Keratinocyte (primary cell): Measurements from ENCODE around the gene ATXN7L1. TPM values are rescaled to one million over a fixed set of nuclear protein-coding genes. Genes with fewer than 3 reads are reported as not detected.

Source experiments
- DNase-seq: peaks from one replicate; pipeline ENCODE4 v3.0.0-alpha.2; 2011; ENCODE audit warnings: low read depth, missing footprints, low spot score
- FAIRE-seq: peaks from 2 replicates; lab custom pipeline; 2011; peaks lifted over from hg19 to GRCh38; lab: Jason Lieb, UNC
- H2AFZ ChIP-seq: 2 replicates; pipeline ENCODE4 v1.6.0; 2012; ENCODE audit warnings: low read length, control low read depth, inconsistent platforms; ENCODE audit not compliant: control insufficient read depth
- H3K27ac ChIP-seq: 2 replicates; pipeline ENCODE4 v1.5.1; 2011; ENCODE audit warnings: low read length; ENCODE audit not compliant: control insufficient read depth, insufficient read depth
- H3K27me3 ChIP-seq: 3 replicates; pipeline ENCODE4 v1.6.0; 2011; ENCODE audit warnings: low read length; ENCODE audit not compliant: control insufficient read depth, insufficient read depth; ENCODE audit errors: extremely low read depth
- H3K36me3 ChIP-seq, 2 experiments: 2 replicates in 1 of 2; 3 replicates in 1 of 2; pipeline ENCODE4 v1.5.1; 2011; ENCODE audit warnings: low read length in 2 of 2, mild to moderate bottlenecking in 1 of 2; ENCODE audit not compliant: control insufficient read depth in 2 of 2, insufficient read depth in 2 of 2; ENCODE audit errors: extremely low read depth in 1 of 2
- H3K4me1 ChIP-seq: 3 replicates; pipeline ENCODE4 v1.5.1; 2011; ENCODE audit warnings: low read length; ENCODE audit not compliant: control insufficient read depth, insufficient read depth; ENCODE audit errors: extremely low read depth
- H3K4me2 ChIP-seq: 3 replicates; pipeline ENCODE4 v1.6.0; 2011; ENCODE audit warnings: low read depth, low read length; ENCODE audit not compliant: control insufficient read depth, insufficient read depth; ENCODE audit errors: extremely low read depth
- H3K4me3 ChIP-seq, 3 experiments: fragments of 200-600 bp in 1 of 3; sonication (generic) in 1 of 3; 2 replicates in 2 of 3; 3 replicates in 1 of 3; pipeline ENCODE4 v1.5.1; 2011 to 2016; ENCODE audit warnings: low read length in 3 of 3, mild to moderate bottlenecking in 3 of 3, control low read depth in 2 of 3, inconsistent platforms in 1 of 3, low read depth in 1 of 3, mixed read lengths in 1 of 3, mixed run types in 1 of 3, moderate library complexity in 1 of 3; ENCODE audit not compliant: control insufficient read depth in 2 of 3, insufficient read depth in 2 of 3; ENCODE audit errors: extremely low read depth in 1 of 3
- H3K79me2 ChIP-seq: 2 replicates; pipeline ENCODE4 v1.6.0; 2012; ENCODE audit warnings: low read length; ENCODE audit not compliant: control insufficient read depth, insufficient read depth
- H3K9ac ChIP-seq: 3 replicates; pipeline ENCODE4 v1.6.0; 2011; ENCODE audit warnings: low read length; ENCODE audit not compliant: control insufficient read depth, insufficient read depth; ENCODE audit errors: extremely low read depth
- H3K9me1 ChIP-seq: 3 replicates; pipeline ENCODE4 v1.6.0; 2011; ENCODE audit warnings: low read length; ENCODE audit not compliant: control insufficient read depth, insufficient read depth; ENCODE audit errors: extremely low read depth
- H3K9me3 ChIP-seq: 2 replicates; pipeline ENCODE4 v1.5.1; 2012; ENCODE audit warnings: low read depth, low read length; ENCODE audit not compliant: control insufficient read depth
- H4K20me1 ChIP-seq: 3 replicates; pipeline ENCODE4 v1.6.0; 2011; ENCODE audit warnings: low read length; ENCODE audit not compliant: control insufficient read depth, insufficient read depth; ENCODE audit errors: extremely low read depth
- EZH2 ChIP-seq: IDR thresholded peaks from one replicate; pipeline ENCODE4 v1.6.1; 2012; ENCODE audit warnings: inconsistent platforms, mild to moderate bottlenecking, low read length, moderate library complexity
- dilution Hi-C: fragments of 300-500 bp; cut with MboI; formaldehyde crosslinking; loops from one replicate; pipeline ENCODE4 v1.7.0; 2020; ENCODE audit warnings: low sequenced_read_pairs; ENCODE audit not compliant: extremely low pct_ligation_motif_present
- polyA plus RNA-seq, 5 experiments: library from polyadenylated mRNA; depleted of rRNA in 3 of 5; stranded (reverse) in 3 of 5; stranded (forward) in 1 of 5; unstranded in 1 of 5; fragments of >200 nt; gene quantifications; 1 replicate in 1 of 5; 2 replicates in 3 of 5; 3 replicates in 1 of 5; pipeline versions ENCODE4 v1.2.1 to v1.2.3, GENCODE V29; 2011 to 2012; ENCODE audit warnings: missing spikeins in 2 of 5, low read depth in 1 of 5, low replicate concordance in 1 of 5
- TF ChIP-seq, protein P1 (sequence below), 3 experiments: IDR thresholded peaks in 1 of 3; conservative IDR thresholded peaks in 1 of 3; optimal IDR thresholded peaks in 1 of 3; 2 replicates in 2 of 3; 3 replicates in 1 of 3; pipeline versions ENCODE3 to v1.5.1; 2011; ENCODE audit warnings: low read length in 3 of 3, mild to moderate bottlenecking in 3 of 3, moderate library complexity in 2 of 3, control low read depth in 1 of 3, inconsistent platforms in 1 of 3; ENCODE audit not compliant: insufficient read depth in 2 of 3; ENCODE audit errors: extremely low read depth in 1 of 3

The ATXN7L1 gene
- polyA plus RNA-seq, 1 donor (not counting 4 experiments of a cell fraction or from before 2014, with no cell fraction given) = 4.8 TPM

DNA sequence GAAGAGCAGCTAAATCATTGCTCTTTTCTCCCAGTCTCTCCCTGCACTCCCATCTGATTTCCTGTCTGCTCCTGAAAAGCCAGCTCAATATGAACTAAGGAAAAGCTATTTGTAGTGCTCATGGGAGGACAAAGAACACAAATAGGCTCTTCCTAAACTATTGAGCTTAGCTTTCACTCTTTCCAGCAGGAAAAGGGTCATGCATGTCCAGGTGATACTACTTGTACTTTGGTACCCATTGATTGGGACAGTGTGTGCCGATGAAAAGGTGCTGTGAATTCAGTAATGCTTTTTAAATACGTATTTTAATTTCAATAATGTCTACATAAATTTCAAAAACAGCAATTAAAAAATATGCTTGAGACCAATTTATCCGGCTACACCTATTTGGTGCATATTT lies 37.5 kb upstream of the ATXN7L1 start:
- no peak overlapping the region for H3K4me3 ChIP-seq
- no peak for FAIRE-seq
- TF ChIP-seq EZH2 = no peak
- TF ChIP-seq, protein P1, sequence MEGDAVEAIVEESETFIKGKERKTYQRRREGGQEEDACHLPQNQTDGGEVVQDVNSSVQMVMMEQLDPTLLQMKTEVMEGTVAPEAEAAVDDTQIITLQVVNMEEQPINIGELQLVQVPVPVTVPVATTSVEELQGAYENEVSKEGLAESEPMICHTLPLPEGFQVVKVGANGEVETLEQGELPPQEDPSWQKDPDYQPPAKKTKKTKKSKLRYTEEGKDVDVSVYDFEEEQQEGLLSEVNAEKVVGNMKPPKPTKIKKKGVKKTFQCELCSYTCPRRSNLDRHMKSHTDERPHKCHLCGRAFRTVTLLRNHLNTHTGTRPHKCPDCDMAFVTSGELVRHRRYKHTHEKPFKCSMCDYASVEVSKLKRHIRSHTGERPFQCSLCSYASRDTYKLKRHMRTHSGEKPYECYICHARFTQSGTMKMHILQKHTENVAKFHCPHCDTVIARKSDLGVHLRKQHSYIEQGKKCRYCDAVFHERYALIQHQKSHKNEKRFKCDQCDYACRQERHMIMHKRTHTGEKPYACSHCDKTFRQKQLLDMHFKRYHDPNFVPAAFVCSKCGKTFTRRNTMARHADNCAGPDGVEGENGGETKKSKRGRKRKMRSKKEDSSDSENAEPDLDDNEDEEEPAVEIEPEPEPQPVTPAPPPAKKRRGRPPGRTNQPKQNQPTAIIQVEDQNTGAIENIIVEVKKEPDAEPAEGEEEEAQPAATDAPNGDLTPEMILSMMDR (optimal IDR thresholded peaks at IDR 0.05 in 1 of 3, IDR thresholded peaks at IDR 0.05 in 1 of 3, conservative IDR thresholded peaks at IDR 0.05 in 1 of 3; ENCODE audit: extremely low read depth in 1 of 3, insufficient read depth in 2 of 3, low read length in 3 of 3) = no peak

DNA sequence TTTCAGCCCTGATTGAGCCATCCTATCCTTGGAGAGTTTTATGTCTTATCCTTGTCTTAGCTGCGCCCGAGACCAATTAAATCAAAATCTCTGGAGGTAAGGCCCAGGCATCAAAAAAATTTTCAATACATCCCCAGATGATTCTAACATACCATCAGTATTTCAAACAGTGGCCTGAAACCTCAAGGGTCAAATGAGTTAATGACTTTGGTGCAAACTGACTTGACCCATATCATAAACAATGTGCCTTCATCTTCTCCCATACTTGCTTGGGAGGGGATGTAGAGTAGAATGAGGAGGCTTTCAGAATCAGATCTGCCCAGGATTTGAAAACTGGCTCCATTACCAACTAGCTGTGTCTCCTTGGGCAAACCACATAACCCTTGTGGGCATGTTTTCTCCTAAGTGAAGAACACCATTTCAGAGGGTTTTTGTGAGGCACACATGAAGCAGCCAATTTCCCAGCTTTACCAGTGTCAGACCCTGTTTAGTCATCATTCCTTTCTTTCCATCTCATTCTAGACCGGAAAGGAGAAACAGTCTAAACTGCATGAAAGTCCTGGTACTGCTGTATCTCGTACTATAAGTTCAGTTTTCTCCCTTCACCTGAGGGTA lies 35.7 kb upstream of the ATXN7L1 start:
- no peak overlapping the region for H3K4me3 ChIP-seq
- H2AFZ ChIP-seq = no peak overlapping the region
- no peak overlapping the region for H3K9ac ChIP-seq
- dilution Hi-C loops = no loop called here
- H3K36me3 ChIP-seq = no peaks in the 10 kb centered on the region
- no peaks in the 10 kb centered on the region for H3K27me3 ChIP-seq
- H3K4me1 ChIP-seq = no peaks in the 10 kb centered on the region
- FAIRE-seq = no peak
- no peaks in the 10 kb centered on the region for H3K79me2 ChIP-seq
- no peaks in the 10 kb centered on the region for H3K9me3 ChIP-seq
- no peak overlapping the region for H3K27ac ChIP-seq
- no peak for TF ChIP-seq EZH2
- TF ChIP-seq, protein P1 (optimal IDR thresholded peaks at IDR 0.05 in 1 of 3, IDR thresholded peaks at IDR 0.05 in 1 of 3, conservative IDR thresholded peaks at IDR 0.05 in 1 of 3; ENCODE audit: extremely low read depth in 1 of 3, insufficient read depth in 2 of 3, low read length in 3 of 3) = no peak
- no peak for DNase-seq
- no peaks in the 10 kb centered on the region for H3K9me1 ChIP-seq
- no peaks in the 10 kb centered on the region for H4K20me1 ChIP-seq
- no peak overlapping the region for H3K4me2 ChIP-seq

More for the DNA sequence above, 37.5 kb upstream of the ATXN7L1 start:
- Histone ChIP-seq H3K9me1 (no peaks in the 10 kb centered on the region), H3K9me3 (no peaks in the 10 kb centered on the region), H3K79me2 (no peaks in the 10 kb centered on the region), H3K27ac (no peak overlapping the region), H3K4me1 (no peaks in the 10 kb centered on the region), H3K9ac (no peak overlapping the region), H4K20me1 (no peaks in the 10 kb centered on the region), H3K4me2 (no peak overlapping the region), H3K36me3 (no peaks in the 10 kb centered on the region), H2AFZ (no peak overlapping the region), H3K27me3 (no peaks in the 10 kb centered on the region)
- DNase-seq = no peak
- dilution Hi-C loops = no loop called here
